Stimulated activated CD4-positive, alpha-beta T cell treated with anti-CD3 and anti-CD28 coated beads, Interleukin-12 subunit alpha, Interleukin-12 subunit beta, amount 100 ng/mL, for 48 hours (primary cell): ENCODE results near the gene EPN2.

Experiments used
- DNase-seq, 3 donors: peaks; one replicate each; pipeline ENCODE4 v3.0.0-alpha.2; 2020; ENCODE audit warnings: low read depth in 2 of 3, low spot score in 1 of 3

Gene EPN2

GRCh38 chr17:19378416-19379360, 141.5 kb downstream of the EPN2 start, which contains the start of gene MAPK7:
MAPK7 (plus strand) TSS chr17:19378498; CDS start chr17:19378901, 403 bp downstream.
- DNase-seq: no peak

GRCh38 chr17:19379361-19380065, 142.3 kb downstream of the EPN2 start:
- DNase-seq: no peak

GRCh38 chr17:19380481-19381301, 143.5 kb downstream of the EPN2 start:
- DNase-seq: no peak

GRCh38 chr17:19381361-19381740, 144.2 kb downstream of the EPN2 start:
- DNase-seq: no peak

GRCh38 chr17:19381741-19382444, 144.7 kb downstream of the EPN2 start:
- DNase-seq: no peak

GRCh38 chr17:19382531-19383444, 145.6 kb downstream of the EPN2 start:
- no peak for DNase-seq

- no peak for DNase-seq
Measured at GRCh38 chr17:19383681-19384470, 146.7 kb downstream of the EPN2 start.

GRCh38 chr17:19384723-19385391, 147.7 kb downstream of the EPN2 start:
- DNase-seq: no peak

GRCh38 chr17:19385521-19385983, 148.4 kb downstream of the EPN2 start:
- no peak for DNase-seq
